Duodenal mucosa (tissue), 2 donors: ENCODE data around the gene SSR3.

Source experiments
- H3K27ac ChIP-seq: one replicate; pipeline ENCODE4 v1.7.0; 2013; ENCODE audit warnings: low read depth, low read length
- H3K27me3 ChIP-seq, 2 donors: one replicate each; pipeline ENCODE4 v1.7.0; 2013; ENCODE audit warnings: low read length in 2 of 2, control low read depth in 1 of 2; ENCODE audit not compliant: insufficient read depth in 2 of 2, control insufficient read depth in 1 of 2
- H3K36me3 ChIP-seq, 2 donors: one replicate each; pipeline ENCODE4 v1.7.0; 2013; ENCODE audit warnings: low read length in 2 of 2, control low read depth in 1 of 2; ENCODE audit not compliant: insufficient read depth in 2 of 2, control insufficient read depth in 1 of 2
- H3K4me1 ChIP-seq, 2 donors: one replicate each; pipeline ENCODE4 v1.7.0; 2013; ENCODE audit warnings: low read length in 2 of 2, control low read depth in 1 of 2; ENCODE audit not compliant: insufficient read depth in 2 of 2, control insufficient read depth in 1 of 2
- H3K4me3 ChIP-seq, 2 donors: one replicate each; pipeline ENCODE4 v1.7.0; 2013; ENCODE audit warnings: low read length in 2 of 2, low read depth in 1 of 2
- H3K9ac ChIP-seq, 2 donors: one replicate each; pipeline ENCODE4 v1.7.0; 2013; ENCODE audit warnings: low read length in 2 of 2, low read depth in 1 of 2
- H3K9me3 ChIP-seq, 2 donors: one replicate each; pipeline ENCODE4 v1.7.0; 2013; ENCODE audit warnings: low read length in 2 of 2, control low read depth in 1 of 2; ENCODE audit not compliant: control insufficient read depth in 1 of 2

Gene SSR3

DNA sequence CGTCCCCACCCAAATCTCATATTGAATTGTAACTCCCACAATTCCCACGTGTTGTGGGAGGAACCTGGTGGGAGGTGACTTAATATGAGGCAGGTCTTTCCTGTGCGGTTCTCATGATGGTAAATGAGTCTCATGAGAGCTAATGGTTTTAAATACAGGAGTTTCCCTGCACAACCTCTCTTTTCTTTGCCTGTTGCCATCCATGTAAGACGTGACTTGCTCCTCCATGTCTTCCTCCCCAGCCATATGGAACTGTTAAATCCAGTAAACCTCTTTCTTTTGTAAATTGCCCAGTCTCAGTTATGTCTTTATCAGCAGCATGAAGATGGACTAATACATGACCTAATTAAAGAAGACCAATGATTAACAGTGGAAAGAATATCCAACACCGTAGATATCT, 56.6 kb downstream of the SSR3 start:
- Histone ChIP-seq H3K4me1 (no peaks in the 10 kb centered on the region), H3K4me3 (no peak overlapping the region), H3K9me3 (no peaks in the 10 kb centered on the region), H3K27ac (no peak overlapping the region), H3K36me3 (no peaks in the 10 kb centered on the region), H3K9ac (no peak overlapping the region), H3K27me3 (no peaks in the 10 kb centered on the region)

DNA sequence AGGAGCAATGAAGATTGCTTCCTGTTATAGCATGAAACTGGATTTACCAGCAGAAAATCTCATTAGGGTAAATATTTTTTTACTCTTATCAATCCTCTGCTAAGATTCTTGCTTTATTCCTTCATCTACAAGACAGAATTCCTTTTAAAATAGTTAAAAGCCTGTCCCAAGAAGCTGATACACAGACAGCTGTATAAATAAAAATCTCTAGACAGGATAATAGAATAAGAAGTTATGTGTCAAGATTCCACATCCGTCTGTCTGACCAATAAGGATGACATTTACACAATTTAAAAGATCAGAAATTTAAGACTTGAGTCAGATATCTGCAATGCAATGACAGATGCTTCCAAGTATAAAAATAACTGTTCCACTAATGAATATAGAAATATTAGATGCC, 57.6 kb downstream of the SSR3 start:
- Histone ChIP-seq H3K36me3 (no peaks in the 10 kb centered on the region), H3K4me1 (no peaks in the 10 kb centered on the region), H3K4me3 (no peak overlapping the region), H3K9me3 (no peaks in the 10 kb centered on the region), H3K27ac (no peak overlapping the region), H3K9ac (no peak overlapping the region), H3K27me3 (no peaks in the 10 kb centered on the region)

DNA sequence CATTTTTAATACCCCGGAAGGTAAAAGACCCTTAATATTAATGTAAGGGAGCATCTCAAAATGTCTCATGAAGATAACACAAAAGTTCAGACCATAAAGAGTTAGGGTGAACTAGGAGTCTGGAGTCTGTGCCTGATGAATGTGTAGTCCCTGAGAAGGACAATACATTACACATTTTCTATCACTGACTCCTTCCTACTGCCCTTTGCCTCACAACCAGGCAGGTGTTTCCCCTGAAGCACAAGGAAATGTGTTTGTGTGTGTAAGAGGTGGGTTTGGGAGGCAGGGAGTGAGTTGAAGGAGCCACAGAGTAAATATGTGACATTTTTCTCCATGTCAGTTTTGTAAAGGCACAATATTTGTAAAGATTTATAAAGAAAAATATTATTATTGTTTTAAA, 59.1 kb downstream of the SSR3 start:
- Histone ChIP-seq H3K9me3 (no peaks in the 10 kb centered on the region), H3K36me3 (no peaks in the 10 kb centered on the region), H3K27me3 (no peaks in the 10 kb centered on the region), H3K4me1 (no peaks in the 10 kb centered on the region), H3K27ac (no peak overlapping the region), H3K9ac (no peak overlapping the region), H3K4me3 (no peak overlapping the region)

DNA sequence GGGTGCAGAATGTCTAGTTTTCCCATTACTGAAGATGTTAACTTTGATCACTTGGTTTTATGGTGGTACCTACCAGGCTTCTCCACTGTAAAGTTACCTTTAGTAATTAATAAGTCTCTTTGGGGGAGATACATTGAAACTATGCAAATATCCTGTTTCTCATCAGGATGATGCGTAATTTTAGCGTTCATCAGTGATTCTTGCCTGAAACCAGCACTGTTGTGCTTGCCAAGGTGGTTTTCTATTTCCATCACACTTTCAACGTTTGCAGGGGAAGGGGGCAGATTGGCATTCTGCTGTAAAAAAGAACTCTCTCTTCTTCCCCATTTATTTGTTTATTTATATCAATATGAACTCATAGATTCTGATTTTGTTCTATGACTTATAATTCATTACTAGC, 61.0 kb downstream of the SSR3 start:
- Histone ChIP-seq H3K27ac (no peak overlapping the region), H3K27me3 (no peaks in the 10 kb centered on the region), H3K4me1 (no peaks in the 10 kb centered on the region), H3K4me3 (no peak overlapping the region), H3K9ac (no peak overlapping the region), H3K9me3 (no peaks in the 10 kb centered on the region), H3K36me3 (no peaks in the 10 kb centered on the region)

DNA sequence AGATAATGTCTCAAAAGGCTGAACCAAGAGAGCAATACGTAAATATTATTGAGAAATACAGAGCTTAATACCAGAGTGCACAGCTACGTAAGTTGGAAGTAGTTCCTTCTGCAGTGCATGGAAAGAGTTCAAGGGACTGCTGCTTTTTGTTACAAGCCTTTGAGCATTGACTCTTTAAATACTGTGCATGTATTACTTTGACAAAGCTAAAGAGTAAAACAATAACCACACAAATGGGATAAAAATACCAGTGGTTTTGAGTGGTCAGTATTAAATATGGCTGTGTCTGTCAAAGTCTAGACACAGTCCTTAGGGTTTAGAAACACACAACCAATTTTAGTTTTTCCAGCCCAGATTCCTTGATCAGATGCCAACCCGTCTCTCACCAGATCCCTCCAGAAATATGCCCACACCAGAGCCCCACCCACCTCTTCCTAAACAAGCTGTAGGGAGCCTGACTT, 62.1 kb downstream of the SSR3 start:
- Histone ChIP-seq H3K27me3 (no peaks in the 10 kb centered on the region), H3K9me3 (no peaks in the 10 kb centered on the region), H3K9ac (no peak overlapping the region), H3K4me1 (no peaks in the 10 kb centered on the region), H3K27ac (no peak overlapping the region), H3K4me3 (no peak overlapping the region), H3K36me3 (no peaks in the 10 kb centered on the region)

DNA sequence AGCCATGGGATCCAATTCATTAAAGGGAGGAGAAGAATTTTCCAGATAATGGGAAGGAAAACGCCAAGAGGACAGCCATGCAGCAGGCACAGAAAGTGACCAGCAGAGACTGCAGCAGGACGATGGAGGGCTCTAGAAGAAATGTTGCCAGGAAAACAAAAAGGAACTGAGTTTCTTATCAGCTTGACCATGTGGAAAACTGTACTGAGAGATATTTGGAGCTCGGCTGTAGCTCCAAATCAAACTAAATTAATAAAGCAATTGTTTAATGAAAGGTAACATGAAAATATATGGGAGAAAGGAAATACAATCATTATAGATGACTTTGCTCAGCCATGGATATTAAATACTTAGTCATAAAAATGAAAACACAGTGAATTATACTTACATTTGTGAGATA, 63.7 kb downstream of the SSR3 start:
- Histone ChIP-seq H3K27ac (no peak overlapping the region), H3K4me3 (no peak overlapping the region), H3K36me3 (no peaks in the 10 kb centered on the region), H3K27me3 (no peaks in the 10 kb centered on the region), H3K9ac (no peak overlapping the region), H3K9me3 (no peaks in the 10 kb centered on the region), H3K4me1 (no peaks in the 10 kb centered on the region)
